HepG2 (cell line): ENCODE data around the gene RPS6KL1. TPM values are rescaled to one million over a fixed set of nuclear protein-coding genes. Genes with fewer than 3 reads are reported as not detected.

Experiments used
- GTF3A ChIP-seq: sonication (generic); formaldehyde crosslinking; conservative IDR thresholded peaks from 2 replicates; pipeline ENCODE4 v1.4.0; 2020; ENCODE audit warnings: mild to moderate bottlenecking, missing genetic modification reagents
- HNF1B ChIP-seq: sonication (generic); formaldehyde crosslinking; IDR thresholded peaks from 2 replicates; pipeline ENCODE4 v1.5.1; 2020; ENCODE audit warnings: mild to moderate bottlenecking, moderate library complexity, missing genetic modification reagents
- MLX ChIP-seq: IDR thresholded peaks from 2 replicates; pipeline ENCODE4 v1.6.1; 2016
- NR3C1 ChIP-seq: sonication (generic); formaldehyde crosslinking; IDR thresholded peaks from 2 replicates; pipeline ENCODE4 v1.4.0; 2020; ENCODE audit warnings: missing genetic modification reagents
- PRDM10 ChIP-seq: sonication (generic); formaldehyde crosslinking; IDR thresholded peaks from 2 replicates; pipeline ENCODE4 v1.4.0; 2020; ENCODE audit warnings: low read depth, missing genetic modification reagents
- RFX1 ChIP-seq: fragments of 450-650 bp; IDR thresholded peaks from 2 replicates; pipeline ENCODE4 v1.6.1; 2017
- ZBTB20 ChIP-seq: sonication (generic); formaldehyde crosslinking; IDR thresholded peaks from 2 replicates; pipeline ENCODE4 v1.8.1; 2023; ENCODE audit warnings: missing genetic modification reagents, low read depth, mild to moderate bottlenecking, borderline replicate concordance
- ZBTB25 ChIP-seq: IDR thresholded peaks from 2 replicates; pipeline ENCODE4 v1.6.1; 2018; ENCODE audit warnings: missing genetic modification reagents
- ZBTB40 ChIP-seq, 2 experiments: fragments of 450-650 bp in 1 of 2; sonication (generic) in 1 of 2; formaldehyde crosslinking in 1 of 2; IDR thresholded peaks; 2 replicates each; pipeline versions ENCODE4 v1.6.1 to v1.8.0; 2016 to 2022; ENCODE audit warnings: antibody characterized with exemption in 1 of 2, mild to moderate bottlenecking in 1 of 2, missing genetic modification reagents in 1 of 2
- ZNF468 ChIP-seq: sonication (generic); formaldehyde crosslinking; IDR thresholded peaks from 2 replicates; pipeline ENCODE4 v1.8.0; 2022; ENCODE audit warnings: mild to moderate bottlenecking, moderate library complexity, missing genetic modification reagents
- ZNF550 ChIP-seq: sonication (generic); formaldehyde crosslinking; IDR thresholded peaks from 2 replicates; pipeline ENCODE4 v1.4.0; 2020; ENCODE audit warnings: mild to moderate bottlenecking, missing genetic modification reagents, borderline replicate concordance
- ZNF850 ChIP-seq: sonication (generic); formaldehyde crosslinking; conservative IDR thresholded peaks from 2 replicates; pipeline ENCODE4 v1.9.0; 2021; ENCODE audit warnings: mild to moderate bottlenecking, missing genetic modification reagents
- polyA plus RNA-seq, 8 experiments: library from polyadenylated mRNA; depleted of rRNA in 3 of 8; stranded (reverse) in 7 of 8; unstranded in 1 of 8; fragments of >200 nt; fragmentation: Illumina TruSeq in 4 of 8; extraction: Trizol in 4 of 8; gene quantifications; 2 replicates each; pipeline versions ENCODE4 v1.2.1 to v1.2.3, GENCODE V29; 2011 to 2016; ENCODE audit warnings: low read depth in 4 of 8, missing spikeins in 1 of 8, mixed read lengths in 1 of 8; ENCODE audit not compliant: insufficient read depth in 1 of 8
- total RNA-seq, 5 experiments: library from RNA; depleted of rRNA; stranded (reverse); fragments of >200 nt; fragmentation: Illumina TruSeq; extraction: Trizol; gene quantifications; 2 replicates each; pipeline ENCODE4 v1.2.3, GENCODE V29; 2016; ENCODE audit warnings: low read depth in 1 of 5

RPS6KL1 gene
- total and polyA plus RNA-seq, 2 of the 13 experiments (the other 11 are each of a cell fraction or from before 2014, with no cell fraction given), result 6.5 to 11.5 TPM

DNA sequence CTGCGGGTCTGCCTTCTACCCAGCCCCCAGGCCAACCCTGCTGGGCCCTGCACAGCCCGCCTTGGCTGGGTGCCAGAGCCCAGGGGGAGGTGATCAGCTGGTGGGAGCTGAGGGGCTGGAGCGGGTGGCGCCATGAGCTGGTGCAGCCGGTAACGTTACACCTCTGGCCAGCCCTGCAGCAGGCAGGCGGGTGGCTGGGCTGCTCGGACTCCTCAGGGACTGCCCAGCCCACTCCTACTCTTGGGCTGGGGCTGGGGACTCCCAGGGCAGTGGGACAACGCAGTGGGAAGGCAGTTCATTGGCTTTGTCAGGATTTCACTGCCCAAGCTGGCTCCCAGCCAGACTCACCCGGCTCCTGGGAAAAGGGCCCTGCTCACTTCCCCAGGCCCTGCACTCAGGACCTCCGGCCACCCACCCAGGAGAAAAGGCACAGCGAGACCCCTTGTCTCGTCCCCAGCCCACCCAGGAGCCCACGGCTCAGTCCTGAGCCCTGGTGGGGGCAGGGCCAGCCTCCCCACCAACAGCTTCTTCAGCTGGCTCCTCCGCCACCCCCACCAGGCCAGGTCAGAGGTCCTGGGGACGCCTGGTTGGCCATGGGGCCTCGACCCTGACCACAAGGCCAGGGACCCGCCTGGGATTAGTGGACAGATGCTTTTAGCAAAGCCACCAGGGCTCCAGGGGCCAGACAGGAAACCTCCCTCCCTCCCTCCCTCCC is 31.3 kb upstream of the RPS6KL1 start (continued):
- peak; percentile 38; the same call in 1 of the 2 replicates for TF ChIP-seq HNF1B (CRISPR knock-in tag)
- TF ChIP-seq PRDM10, result peak; percentile 49; the same call in 1 of the 2 replicates
- TF ChIP-seq ZBTB25 (CRISPR knock-in tag), result no peak
- TF ChIP-seq NR3C1 (CRISPR knock-in tag), result no peak
- TF ChIP-seq RFX1, result no peak
- no peak for TF ChIP-seq ZNF550 (CRISPR knock-in tag)
- no peak for TF ChIP-seq ZBTB40 (IDR thresholded peaks at IDR 0.05)
- no peak for TF ChIP-seq ZBTB40 (CRISPR knock-in tag; IDR thresholded peaks at IDR 0.05)
- no peak for TF ChIP-seq GTF3A (CRISPR knock-in tag)
- TF ChIP-seq MLX (CRISPR knock-in tag), result no peak
- no peak for TF ChIP-seq ZBTB20 (CRISPR knock-in tag)
- no peak for TF ChIP-seq ZNF468
- no peak for TF ChIP-seq ZNF850 (CRISPR knock-in tag)
